Measurements from ENCODE around the gene AHRR. TPM values are rescaled to one million over a fixed set of nuclear protein-coding genes. Genes with fewer than 3 reads are reported as not detected.

The AHRR gene
- total RNA-seq, 1 donor from 2014 or later, result 10.5 TPM

- Mint-ChIP-seq H3K27ac (ENCODE audit: unreplicated experiment) (peak overlapping the region; percentile 84), H3K36me3 (ENCODE audit: low read depth, unreplicated experiment) (peaks cover 9% of the 10 kb centered on the region), H3K27me3 (ENCODE audit: low read depth, unreplicated experiment) (peaks cover 2% of the 10 kb centered on the region), H3K4me3 (ENCODE audit: unreplicated experiment) (peak overlapping the region; percentile 41), H3K4me1 (ENCODE audit: low read depth, unreplicated experiment) (peaks cover 31% of the 10 kb centered on the region), H3K9me3 (ENCODE audit: unreplicated experiment) (no peaks in the 10 kb centered on the region)
- Histone ChIP-seq H3K4me1 (ENCODE audit: insufficient read depth, low read length) (peaks cover 21% of the 10 kb centered on the region), H3K9me3 (ENCODE audit: insufficient read depth, low read depth, low read length) (no peaks in the 10 kb centered on the region), H3K36me3 (ENCODE audit: insufficient read depth, low read length) (no peaks in the 10 kb centered on the region), H3K9ac (ENCODE audit: low read length) (peak overlapping the region; percentile 40), H4K20me1 (ENCODE audit: insufficient read depth, low read length) (no peaks in the 10 kb centered on the region), H3K27me3 (ENCODE audit: insufficient read depth, low read length) (no peaks in the 10 kb centered on the region), H3K79me2 (ENCODE audit: insufficient read depth, low read length) (peaks cover 4% of the 10 kb centered on the region), H3K4me2 (ENCODE audit: low read length) (no peak overlapping the region), H3K4me3 (ENCODE audit: insufficient read depth, low read depth, low read length) (no peak overlapping the region), H2AFZ (ENCODE audit: low read depth, low read length) (no peak overlapping the region), H3K27ac (ENCODE audit: low read depth, low read length) (peak overlapping the region; percentile 38)
- FAIRE-seq, result no peak
- TF ChIP-seq, protein P1, sequence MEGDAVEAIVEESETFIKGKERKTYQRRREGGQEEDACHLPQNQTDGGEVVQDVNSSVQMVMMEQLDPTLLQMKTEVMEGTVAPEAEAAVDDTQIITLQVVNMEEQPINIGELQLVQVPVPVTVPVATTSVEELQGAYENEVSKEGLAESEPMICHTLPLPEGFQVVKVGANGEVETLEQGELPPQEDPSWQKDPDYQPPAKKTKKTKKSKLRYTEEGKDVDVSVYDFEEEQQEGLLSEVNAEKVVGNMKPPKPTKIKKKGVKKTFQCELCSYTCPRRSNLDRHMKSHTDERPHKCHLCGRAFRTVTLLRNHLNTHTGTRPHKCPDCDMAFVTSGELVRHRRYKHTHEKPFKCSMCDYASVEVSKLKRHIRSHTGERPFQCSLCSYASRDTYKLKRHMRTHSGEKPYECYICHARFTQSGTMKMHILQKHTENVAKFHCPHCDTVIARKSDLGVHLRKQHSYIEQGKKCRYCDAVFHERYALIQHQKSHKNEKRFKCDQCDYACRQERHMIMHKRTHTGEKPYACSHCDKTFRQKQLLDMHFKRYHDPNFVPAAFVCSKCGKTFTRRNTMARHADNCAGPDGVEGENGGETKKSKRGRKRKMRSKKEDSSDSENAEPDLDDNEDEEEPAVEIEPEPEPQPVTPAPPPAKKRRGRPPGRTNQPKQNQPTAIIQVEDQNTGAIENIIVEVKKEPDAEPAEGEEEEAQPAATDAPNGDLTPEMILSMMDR (IDR thresholded peaks at IDR 0.05; ENCODE audit: insufficient read depth, low read depth, low read length), result no peak
- TF ChIP-seq EZH2 (IDR thresholded peaks at IDR 0.05; ENCODE audit: insufficient read depth, low read length), result no peak
- peak; percentile 31 for DNase-seq (ENCODE audit: low read depth)
Measured at GRCh38 chr5:392431-392988, 71.0 kb downstream of the AHRR start.

- Histone ChIP-seq H3K9me3 (ENCODE audit: insufficient read depth, low read depth, low read length) (no peaks in the 10 kb centered on the region), H3K4me1 (ENCODE audit: insufficient read depth, low read length) (peaks cover 26% of the 10 kb centered on the region), H3K27ac (ENCODE audit: low read depth, low read length) (no peak overlapping the region), H4K20me1 (ENCODE audit: insufficient read depth, low read length) (no peaks in the 10 kb centered on the region), H3K79me2 (ENCODE audit: insufficient read depth, low read length) (no peaks in the 10 kb centered on the region), H2AFZ (ENCODE audit: low read depth, low read length) (no peak overlapping the region), H3K36me3 (ENCODE audit: insufficient read depth, low read length) (no peaks in the 10 kb centered on the region), H3K4me3 (ENCODE audit: insufficient read depth, low read depth, low read length) (no peak overlapping the region), H3K27me3 (ENCODE audit: insufficient read depth, low read length) (no peaks in the 10 kb centered on the region), H3K4me2 (ENCODE audit: low read length) (no peak overlapping the region), H3K9ac (ENCODE audit: low read length) (no peak overlapping the region)
- H3K27ac Mint-ChIP-seq (ENCODE audit: unreplicated experiment), result no peak overlapping the region
- peaks cover 31% of the 10 kb centered on the region for H3K4me1 Mint-ChIP-seq (ENCODE audit: low read depth, unreplicated experiment)
- H3K36me3 Mint-ChIP-seq (ENCODE audit: low read depth, unreplicated experiment), result peaks cover 4% of the 10 kb centered on the region
- TF ChIP-seq EZH2 (IDR thresholded peaks at IDR 0.05; ENCODE audit: insufficient read depth, low read length), result no peak
- TF ChIP-seq, protein P1 (IDR thresholded peaks at IDR 0.05; ENCODE audit: insufficient read depth, low read depth, low read length), result no peak
- H3K27me3 Mint-ChIP-seq (ENCODE audit: low read depth, unreplicated experiment), result no peaks in the 10 kb centered on the region
- FAIRE-seq, result no peak
- no peak overlapping the region for H3K4me3 Mint-ChIP-seq (ENCODE audit: unreplicated experiment)
- no peaks in the 10 kb centered on the region for H3K9me3 Mint-ChIP-seq (ENCODE audit: unreplicated experiment)
- no peak for DNase-seq (ENCODE audit: low read depth)
Measured at GRCh38 chr5:393846-394275, 72.3 kb downstream of the AHRR start.

DNA sequence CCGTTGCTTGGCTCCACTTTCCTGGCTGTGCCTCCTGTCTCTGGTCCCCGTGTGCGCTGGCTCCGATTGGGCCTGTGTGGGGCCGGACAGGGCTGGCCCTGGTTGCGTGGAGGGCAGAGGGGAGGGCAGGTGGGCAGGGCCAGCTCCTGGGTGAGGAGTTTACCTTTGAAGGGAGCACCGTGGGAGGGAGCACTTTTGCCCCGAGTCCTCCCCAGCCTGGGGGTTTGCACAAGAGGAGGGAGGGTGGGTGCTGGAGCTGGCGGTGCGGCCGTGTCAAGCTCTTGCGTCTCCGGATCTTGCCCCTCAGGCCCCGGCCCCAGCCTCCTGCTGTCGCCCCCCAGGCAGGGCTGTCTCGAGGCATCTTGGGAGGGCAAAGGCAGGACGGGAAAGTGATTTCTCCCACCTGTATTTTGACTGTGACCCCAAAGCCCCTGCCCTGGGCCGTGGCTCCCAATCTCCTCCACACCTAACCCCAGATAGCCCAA is 73.2 kb downstream of the AHRR start:
- TF ChIP-seq EZH2 (IDR thresholded peaks at IDR 0.05; ENCODE audit: insufficient read depth, low read length), result no peak
- TF ChIP-seq, protein P1 (IDR thresholded peaks at IDR 0.05; ENCODE audit: insufficient read depth, low read depth, low read length), result no peak
- Histone ChIP-seq H3K27ac (ENCODE audit: low read depth, low read length) (peak overlapping the region; percentile 66), H3K9ac (ENCODE audit: low read length) (peak overlapping the region; percentile 76), H3K4me2 (ENCODE audit: low read length) (peak overlapping the region; percentile 40), H3K4me1 (ENCODE audit: insufficient read depth, low read length) (peaks cover 34% of the 10 kb centered on the region), H4K20me1 (ENCODE audit: insufficient read depth, low read length) (no peaks in the 10 kb centered on the region), H3K4me3 (ENCODE audit: insufficient read depth, low read depth, low read length) (no peak overlapping the region), H2AFZ (ENCODE audit: low read depth, low read length) (no peak overlapping the region), H3K9me3 (ENCODE audit: insufficient read depth, low read depth, low read length) (no peaks in the 10 kb centered on the region), H3K79me2 (ENCODE audit: insufficient read depth, low read length) (no peaks in the 10 kb centered on the region), H3K27me3 (ENCODE audit: insufficient read depth, low read length) (no peaks in the 10 kb centered on the region), H3K36me3 (ENCODE audit: insufficient read depth, low read length) (no peaks in the 10 kb centered on the region)
- Mint-ChIP-seq H3K4me3 (ENCODE audit: unreplicated experiment) (no peak overlapping the region), H3K36me3 (ENCODE audit: low read depth, unreplicated experiment) (peaks cover 4% of the 10 kb centered on the region), H3K27me3 (ENCODE audit: low read depth, unreplicated experiment) (no peaks in the 10 kb centered on the region), H3K9me3 (ENCODE audit: unreplicated experiment) (no peaks in the 10 kb centered on the region), H3K4me1 (ENCODE audit: low read depth, unreplicated experiment) (peaks cover 31% of the 10 kb centered on the region), H3K27ac (ENCODE audit: unreplicated experiment) (peak overlapping the region; percentile 84)
- DNase-seq (ENCODE audit: low read depth), result no peak
- FAIRE-seq, result no peak
